Pancreas (tissue), 10 donors: ENCODE measurements around the gene FAM184B. TPM values are rescaled to one million over a fixed set of nuclear protein-coding genes. Genes with fewer than 3 reads are reported as not detected.

Source experiments
- ATAC-seq, 4 donors: fragments of 200-7000 bp; cut with Tn5 transposase; one replicate each; pipeline versions ENCODE4 v1.8.0 to v1.9.1; 2020; ENCODE audit warnings: mild to moderate bottlenecking in 4 of 4, moderate library complexity in 4 of 4
- DNase-seq, 6 donors: peaks; one replicate each; pipeline ENCODE4 v3.0.0-alpha.2; 2020
- FAIRE-seq: peaks from 2 replicates; lab custom pipeline; 2012; peaks lifted over from hg19 to GRCh38; lab: Jason Lieb, UNC
- H3K27ac ChIP-seq, 4 donors: fragments of 200-600 bp; sonication (generic); 1 replicate in 3 of 4; 2 replicates in 1 of 4; pipeline versions ENCODE4 v1.5.0 to v1.8.0; 2020
- H3K27me3 ChIP-seq, 4 donors: fragments of 200-600 bp; one replicate each; pipeline ENCODE4 v1.8.0; 2021
- H3K36me3 ChIP-seq, 3 donors: fragments of 200-600 bp; sonication (generic) in 1 of 3; one replicate each; pipeline versions ENCODE4 v1.5.0 to v1.8.0; 2020 to 2021
- H3K4me1 ChIP-seq, 3 donors: fragments of 200-600 bp; one replicate each; pipeline ENCODE4 v1.8.0; 2021
- H3K4me3 ChIP-seq, 4 donors: fragments of 200-600 bp; sonication (generic) in 2 of 4; one replicate each; pipeline versions ENCODE4 v1.5.0 to v1.8.0; 2020 to 2021
- H3K9me3 ChIP-seq, 4 donors: fragments of 200-600 bp; one replicate each; pipeline ENCODE4 v1.8.0; 2021
- WGBS, 2 donors: extraction: QIAGEN DNeasy Blood & Tissue Kit; methylation state at CpG; one replicate each; pipeline ENCODE4 v1.1.7; 2013; 5-methylcytosine and 5-hydroxymethylcytosine counted together
- intact Hi-C, 3 donors: fragments of 100-400 bp; cut with DNase I; formaldehyde crosslinking; loops; one replicate each; pipeline versions ENCODE4 v1.11.1 to v1.14.2; 2022
- polyA plus RNA-seq, 2 donors: library from polyadenylated mRNA; stranded (reverse); fragments of 200-250 nt; gene quantifications; one replicate each; pipeline ENCODE4 v1.2.3, GENCODE V29; 2013
- total RNA-seq, 6 donors: library from RNA; stranded (reverse); fragmentation: NEBNext Ultra II Directional in 4 of 6; extraction: Animal tissue kit (Norgen Biotek cat#: 25700) in 4 of 6; gene quantifications; one replicate each; pipeline versions ENCODE4 v1.2.1 to v1.2.4, GENCODE V29; 2021 to 2023
- TF ChIP-seq, protein P1 (sequence below), 4 donors: fragments of 200-600 bp; sonication (generic) in 3 of 4; IDR thresholded peaks; one replicate each; pipeline versions ENCODE4 v1.5.0 to v1.8.0; 2021; ENCODE audit warnings: antibody characterized with exemption in 4 of 4
- donor health status: healthy with polysubstance abuse.
- donor health status: DM: no; HTN: no; CAD: no; lungs with moderate emphysema.
- donor health status: DM: no; HTN: no; CAD: no.
- donor health status: control.
- donor health status: control.
- donor health status: Bipolar disorder and iron deficiency.
- donor health status: DM: yes; HTN: yes; CAD: no.
- donor health status: DM: no; HTN: no; CAD: no.
- donor health status: DM: no; HTN: no; CAD: no.
- donor health status: DM: yes; HTN: yes; CAD: no.

Gene FAM184B
- total and polyA plus RNA-seq, 8 donors, result 0.04 to 0.07 TPM; not detected in 6

DNA sequence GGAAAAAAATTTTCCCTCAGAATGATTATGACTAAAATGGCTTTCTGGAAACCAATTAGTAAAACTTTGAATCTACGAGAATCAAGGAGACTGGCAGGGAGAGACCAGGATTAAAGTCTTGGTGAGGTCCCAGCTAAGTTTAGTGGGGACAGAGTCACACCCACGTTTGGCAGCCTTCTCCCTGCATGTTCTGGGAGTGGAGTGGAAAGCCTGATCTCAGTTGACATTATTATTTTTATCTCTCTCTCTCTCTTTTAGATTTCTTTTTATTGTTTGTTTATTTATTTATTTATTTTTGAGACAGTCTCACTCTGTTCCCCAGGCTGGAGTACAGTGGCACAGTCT lies 99.2 kb downstream of the FAM184B start:
- no peak for FAIRE-seq
- Histone ChIP-seq H3K36me3 (no peaks in the 10 kb centered on the region), H3K27me3 (no peaks in the 10 kb centered on the region), H3K27ac (no peak overlapping the region), H3K4me3 (no peak overlapping the region), H3K9me3 (no peaks in the 10 kb centered on the region), H3K4me1 (no peaks in the 10 kb centered on the region)
- WGBS, 2 donors, result 58 to 59% methylated on average over 2 of the region's 2 CpGs
- intact Hi-C loops, result no loop called here
- no peak for DNase-seq
- no peak for ATAC-seq
- TF ChIP-seq, protein P1, sequence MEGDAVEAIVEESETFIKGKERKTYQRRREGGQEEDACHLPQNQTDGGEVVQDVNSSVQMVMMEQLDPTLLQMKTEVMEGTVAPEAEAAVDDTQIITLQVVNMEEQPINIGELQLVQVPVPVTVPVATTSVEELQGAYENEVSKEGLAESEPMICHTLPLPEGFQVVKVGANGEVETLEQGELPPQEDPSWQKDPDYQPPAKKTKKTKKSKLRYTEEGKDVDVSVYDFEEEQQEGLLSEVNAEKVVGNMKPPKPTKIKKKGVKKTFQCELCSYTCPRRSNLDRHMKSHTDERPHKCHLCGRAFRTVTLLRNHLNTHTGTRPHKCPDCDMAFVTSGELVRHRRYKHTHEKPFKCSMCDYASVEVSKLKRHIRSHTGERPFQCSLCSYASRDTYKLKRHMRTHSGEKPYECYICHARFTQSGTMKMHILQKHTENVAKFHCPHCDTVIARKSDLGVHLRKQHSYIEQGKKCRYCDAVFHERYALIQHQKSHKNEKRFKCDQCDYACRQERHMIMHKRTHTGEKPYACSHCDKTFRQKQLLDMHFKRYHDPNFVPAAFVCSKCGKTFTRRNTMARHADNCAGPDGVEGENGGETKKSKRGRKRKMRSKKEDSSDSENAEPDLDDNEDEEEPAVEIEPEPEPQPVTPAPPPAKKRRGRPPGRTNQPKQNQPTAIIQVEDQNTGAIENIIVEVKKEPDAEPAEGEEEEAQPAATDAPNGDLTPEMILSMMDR (IDR thresholded peaks at IDR 0.05), result no peak

DNA sequence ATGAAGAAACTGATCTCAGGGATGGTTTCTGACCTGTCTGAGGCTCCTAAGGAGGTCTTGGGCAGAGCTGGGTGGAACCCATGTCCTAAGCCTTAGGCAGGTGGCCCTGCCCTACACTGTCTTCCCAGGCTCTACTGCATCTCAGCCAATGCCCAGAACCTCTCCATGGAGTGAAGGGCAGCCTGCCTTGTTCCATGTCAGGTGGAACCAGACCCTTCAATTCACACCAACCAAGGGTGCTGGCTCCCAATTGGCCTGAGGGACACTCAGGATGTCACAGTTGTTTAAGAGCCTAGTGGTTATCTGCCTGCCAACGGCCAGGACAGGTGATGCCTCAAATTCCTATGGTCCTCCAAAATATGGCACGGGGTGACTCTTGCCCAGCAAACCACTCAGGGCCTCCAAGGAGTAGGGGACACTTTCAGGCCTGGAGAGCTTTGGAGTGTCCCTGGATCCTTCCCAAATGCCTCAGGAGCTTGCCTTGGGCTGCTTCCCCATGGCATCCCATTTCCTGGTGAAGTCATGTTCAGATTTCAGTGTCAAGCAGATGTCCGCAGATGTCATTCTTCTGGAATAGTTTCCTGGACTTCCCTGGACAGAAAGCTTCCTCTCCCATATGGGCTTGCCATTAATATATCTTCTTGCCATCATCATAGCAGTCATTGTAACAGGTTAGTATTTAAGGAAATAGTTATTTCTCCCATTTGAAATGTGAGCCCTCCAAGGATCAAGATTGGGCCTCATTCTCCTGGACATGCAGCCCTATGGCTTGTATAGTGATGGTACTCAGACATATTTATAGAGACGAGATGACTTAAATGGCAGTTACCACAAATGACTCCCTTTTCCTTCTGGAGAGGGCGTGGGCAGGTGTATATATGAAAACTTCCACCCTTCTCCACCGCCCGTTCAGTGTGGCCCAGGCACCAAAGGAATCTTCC lies 99.9 kb downstream of the FAM184B start:
- Histone ChIP-seq H3K36me3 (no peaks in the 10 kb centered on the region), H3K4me3 (no peak overlapping the region), H3K9me3 (no peaks in the 10 kb centered on the region), H3K27me3 (no peaks in the 10 kb centered on the region), H3K27ac (no peak overlapping the region), H3K4me1 (no peaks in the 10 kb centered on the region)
- intact Hi-C loops, result no loop called here
- TF ChIP-seq, protein P1 (IDR thresholded peaks at IDR 0.05), result no peak
- WGBS, 2 donors, result 56 to 70% methylated on average over 7 of the region's 7 CpGs
- no peak for DNase-seq
- no peak for ATAC-seq
- no peak for FAIRE-seq

DNA sequence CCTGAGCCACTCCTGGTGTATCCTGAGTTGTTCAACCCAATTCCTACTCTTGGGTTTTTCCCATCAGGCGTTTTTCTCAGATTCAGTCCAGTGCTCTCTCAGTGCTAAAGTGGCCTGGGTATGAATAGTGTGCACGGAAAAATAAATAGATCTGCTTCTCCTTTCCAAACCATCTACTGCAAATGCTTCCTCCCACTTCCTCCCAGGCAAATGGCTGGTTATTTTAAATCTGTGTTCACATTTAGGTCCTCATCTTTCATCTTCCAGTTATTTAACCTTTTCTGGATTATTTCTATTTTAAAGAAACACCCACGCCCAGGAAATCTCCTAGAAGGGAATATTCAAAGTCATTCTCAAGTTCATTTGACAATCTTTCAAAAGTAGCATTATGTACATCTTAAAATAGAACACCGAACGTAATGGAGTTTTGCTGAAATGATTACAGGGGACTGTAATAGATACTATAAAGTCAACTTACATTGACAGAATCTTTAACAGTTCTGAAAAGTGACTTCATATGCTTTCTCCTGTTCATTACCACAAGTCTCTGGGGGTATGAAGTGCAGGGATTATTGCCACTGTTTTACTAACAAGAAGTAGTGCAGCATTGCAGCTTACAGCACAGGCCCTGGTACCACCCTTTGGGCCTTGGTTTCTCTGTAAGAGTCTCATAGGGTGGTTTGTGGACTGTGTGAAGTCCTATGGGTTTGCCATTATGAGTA lies 100.7 kb downstream of the FAM184B start:
- Histone ChIP-seq H3K4me1 (no peaks in the 10 kb centered on the region), H3K27ac (no peak overlapping the region), H3K4me3 (no peak overlapping the region), H3K9me3 (no peaks in the 10 kb centered on the region), H3K36me3 (no peaks in the 10 kb centered on the region), H3K27me3 (no peaks in the 10 kb centered on the region)
- no peak for DNase-seq
- intact Hi-C loops, result no loop called here
- 33 to 56% methylated on average over 5 of the region's 5 CpGs for WGBS, 2 donors
- ATAC-seq, result no peak
- no peak for FAIRE-seq
- TF ChIP-seq, protein P1 (IDR thresholded peaks at IDR 0.05), result no peak

DNA sequence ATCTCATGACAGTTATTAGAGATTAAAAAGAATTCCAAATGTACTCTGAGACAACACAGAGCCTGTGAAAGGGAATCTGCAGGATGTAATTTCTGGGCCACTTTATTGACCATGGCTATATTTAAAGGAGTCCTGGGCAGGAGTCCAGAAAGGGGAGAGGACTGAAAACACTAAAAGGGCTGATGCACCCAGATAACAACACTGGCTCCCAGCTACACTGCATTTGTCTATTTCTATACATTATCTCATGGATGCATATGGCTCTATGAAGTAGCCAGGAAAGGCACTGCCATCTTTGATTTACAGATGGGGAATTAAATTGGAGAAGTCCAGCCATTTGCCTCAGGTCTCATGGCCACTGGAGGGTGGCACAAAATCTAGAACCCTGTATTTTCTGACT lies 111.0 kb downstream of the FAM184B start:
- TF ChIP-seq, protein P1 (IDR thresholded peaks at IDR 0.05), result no peak
- no peak for FAIRE-seq
- Histone ChIP-seq H3K9me3 (no peaks in the 10 kb centered on the region), H3K27me3 (no peaks in the 10 kb centered on the region), H3K4me1 (peaks cover 0 to 4% (median 0%) of the 10 kb centered on the region in 3 donors), H3K36me3 (no peaks in the 10 kb centered on the region), H3K4me3 (no peak overlapping the region), H3K27ac (no peak overlapping the region)
- no peak for DNase-seq
- intact Hi-C loops, result no loop called here
- no peak for ATAC-seq
